Tibial nerve (tissue), 4 donors: Measurements from ENCODE around the gene NAA40.

Source experiments
- EP300 ChIP-seq, 2 donors: sonication (generic); formaldehyde crosslinking; IDR thresholded peaks; one replicate each; pipeline ENCODE4 v1.6.1; 2017; ENCODE audit warnings: antibody characterized with exemption in 2 of 2, mild to moderate bottlenecking in 1 of 2
- TF ChIP-seq, protein P1 (sequence below), 5 experiments: fragments of 200-600 bp in 3 of 5; fragments of 450-650 bp in 2 of 5; sonication (generic) in 3 of 5; IDR thresholded peaks; one replicate each; pipeline ENCODE4 v1.5.1; 2016 to 2019; ENCODE audit warnings: antibody characterized with exemption in 5 of 5, mild to moderate bottlenecking in 3 of 5, moderate library complexity in 2 of 5

DNA sequence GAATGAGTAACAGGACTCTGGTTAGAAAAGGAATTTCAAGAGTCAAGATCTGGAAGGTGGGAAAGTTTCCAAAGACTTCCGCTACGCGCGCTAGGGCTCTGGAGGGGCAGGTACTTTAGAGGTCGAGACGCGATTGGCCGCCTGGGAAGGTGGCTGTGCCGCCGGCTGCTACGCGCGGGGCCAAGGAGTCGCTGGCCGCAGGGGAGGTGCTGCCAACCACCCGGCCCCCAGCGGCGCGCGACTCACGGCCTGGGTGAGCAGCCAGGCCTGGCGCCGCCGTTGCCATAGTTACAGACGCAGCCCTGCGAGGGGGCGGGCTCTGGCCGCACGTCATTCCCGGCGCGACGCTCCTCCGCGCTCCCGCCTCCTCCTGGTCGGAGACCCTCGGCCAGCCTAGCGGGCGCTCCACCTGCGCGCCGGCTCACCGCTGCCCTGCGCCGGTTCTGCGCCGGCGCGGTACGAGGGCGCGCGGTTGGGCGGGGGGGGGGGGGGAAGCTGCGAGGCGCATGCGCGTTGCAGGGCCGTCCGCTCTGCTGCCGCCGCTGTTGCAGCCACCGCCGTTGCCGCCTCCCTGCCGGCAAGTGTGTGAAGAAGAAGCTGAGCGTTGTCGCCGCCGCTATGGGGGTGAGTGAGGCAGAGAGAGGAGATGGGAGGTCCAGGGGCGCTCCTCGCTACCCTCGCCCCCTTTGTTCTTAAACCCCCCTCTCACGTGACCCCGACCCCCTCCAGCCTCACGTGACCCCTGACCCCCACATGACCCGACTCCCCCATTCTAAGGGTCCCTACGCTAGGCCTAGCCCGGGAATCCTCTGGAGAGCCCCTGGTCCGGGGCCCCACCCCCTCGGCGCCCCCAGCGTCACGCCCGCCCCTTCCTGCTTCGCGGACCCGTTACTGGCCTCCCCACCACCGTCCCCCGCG is at the start of gene NAA40:
- TF ChIP-seq, protein P1, sequence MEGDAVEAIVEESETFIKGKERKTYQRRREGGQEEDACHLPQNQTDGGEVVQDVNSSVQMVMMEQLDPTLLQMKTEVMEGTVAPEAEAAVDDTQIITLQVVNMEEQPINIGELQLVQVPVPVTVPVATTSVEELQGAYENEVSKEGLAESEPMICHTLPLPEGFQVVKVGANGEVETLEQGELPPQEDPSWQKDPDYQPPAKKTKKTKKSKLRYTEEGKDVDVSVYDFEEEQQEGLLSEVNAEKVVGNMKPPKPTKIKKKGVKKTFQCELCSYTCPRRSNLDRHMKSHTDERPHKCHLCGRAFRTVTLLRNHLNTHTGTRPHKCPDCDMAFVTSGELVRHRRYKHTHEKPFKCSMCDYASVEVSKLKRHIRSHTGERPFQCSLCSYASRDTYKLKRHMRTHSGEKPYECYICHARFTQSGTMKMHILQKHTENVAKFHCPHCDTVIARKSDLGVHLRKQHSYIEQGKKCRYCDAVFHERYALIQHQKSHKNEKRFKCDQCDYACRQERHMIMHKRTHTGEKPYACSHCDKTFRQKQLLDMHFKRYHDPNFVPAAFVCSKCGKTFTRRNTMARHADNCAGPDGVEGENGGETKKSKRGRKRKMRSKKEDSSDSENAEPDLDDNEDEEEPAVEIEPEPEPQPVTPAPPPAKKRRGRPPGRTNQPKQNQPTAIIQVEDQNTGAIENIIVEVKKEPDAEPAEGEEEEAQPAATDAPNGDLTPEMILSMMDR (IDR thresholded peaks at IDR 0.05): peak in 2 of 5 experiments; percentile 25 to 51
- TF ChIP-seq EP300 (IDR thresholded peaks at IDR 0.05): peak in 1 of 2 donors; percentile 45
